Omental fat pad (tissue), 4 donors: ENCODE measurements around the gene FAM89B. TPM values are rescaled to one million over a fixed set of nuclear protein-coding genes. Genes with fewer than 3 reads are reported as not detected.
A peak's percentile ranks its signal among the peaks of the same experiment; 100 is the strongest.

Experiments
- ATAC-seq: fragments of 150-250 bp; one replicate; pipeline ENCODE4 v1.9.1; 2016; ENCODE audit warnings: mild to moderate bottlenecking, moderate library complexity; ENCODE audit not compliant: low FRiP score
- DNase-seq: peaks from one replicate; pipeline ENCODE4 v3.0.0-alpha.2; 2019; ENCODE audit warnings: low spot score
- total RNA-seq, 4 donors: library from RNA; depleted of rRNA; stranded (reverse); fragments of >200 nt; gene quantifications; one replicate each; pipeline ENCODE4 v1.1.0, GENCODE V29; 2016
- TF ChIP-seq, protein P1 (sequence below), 3 donors: fragments of 450-650 bp; IDR thresholded peaks; one replicate each; pipeline ENCODE4 v1.5.1; 2016 to 2017; ENCODE audit warnings: antibody characterized with exemption in 3 of 3, mild to moderate bottlenecking in 3 of 3, moderate library complexity in 2 of 3

FAM89B gene
- total RNA-seq, 4 donors from 2014 or later = 29.1 to 37.4 (median 33.1) TPM

DNA sequence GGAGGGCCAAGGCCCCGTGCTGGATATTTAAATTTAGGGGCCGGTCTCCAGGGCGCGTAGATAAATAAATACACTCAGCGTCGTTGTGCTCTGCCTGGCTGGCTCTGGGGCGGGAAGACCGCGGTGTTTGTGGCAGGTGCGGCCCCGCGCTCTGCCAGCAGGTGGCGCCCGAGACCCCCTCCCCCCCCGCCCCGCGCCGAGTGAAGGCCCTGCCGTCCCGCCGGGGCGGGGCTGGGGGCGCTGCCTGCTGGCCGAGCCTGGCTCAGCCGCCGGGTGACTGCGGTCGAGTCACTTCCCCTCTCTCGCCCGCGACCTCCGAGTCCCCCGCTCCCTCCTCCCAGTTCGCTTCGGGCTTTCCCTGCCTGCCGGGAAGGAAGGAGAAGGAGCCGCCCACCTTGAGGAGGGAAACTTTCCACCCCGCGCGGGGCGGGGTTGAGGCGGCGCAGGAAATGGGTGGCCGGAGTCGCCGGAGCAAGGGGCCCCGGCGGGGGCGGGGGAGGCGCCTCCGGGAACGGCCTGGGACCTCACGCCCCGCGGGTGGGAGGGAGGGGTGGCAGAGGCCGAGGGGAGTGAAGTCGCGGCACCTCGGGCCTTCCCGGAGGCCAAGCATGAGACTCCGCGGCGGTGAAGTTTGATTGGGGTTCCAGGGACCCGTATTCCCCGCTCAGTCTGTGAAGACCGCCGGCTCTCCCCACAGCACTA lies 1.9 kb downstream of the FAM89B start:
- TF ChIP-seq, protein P1, sequence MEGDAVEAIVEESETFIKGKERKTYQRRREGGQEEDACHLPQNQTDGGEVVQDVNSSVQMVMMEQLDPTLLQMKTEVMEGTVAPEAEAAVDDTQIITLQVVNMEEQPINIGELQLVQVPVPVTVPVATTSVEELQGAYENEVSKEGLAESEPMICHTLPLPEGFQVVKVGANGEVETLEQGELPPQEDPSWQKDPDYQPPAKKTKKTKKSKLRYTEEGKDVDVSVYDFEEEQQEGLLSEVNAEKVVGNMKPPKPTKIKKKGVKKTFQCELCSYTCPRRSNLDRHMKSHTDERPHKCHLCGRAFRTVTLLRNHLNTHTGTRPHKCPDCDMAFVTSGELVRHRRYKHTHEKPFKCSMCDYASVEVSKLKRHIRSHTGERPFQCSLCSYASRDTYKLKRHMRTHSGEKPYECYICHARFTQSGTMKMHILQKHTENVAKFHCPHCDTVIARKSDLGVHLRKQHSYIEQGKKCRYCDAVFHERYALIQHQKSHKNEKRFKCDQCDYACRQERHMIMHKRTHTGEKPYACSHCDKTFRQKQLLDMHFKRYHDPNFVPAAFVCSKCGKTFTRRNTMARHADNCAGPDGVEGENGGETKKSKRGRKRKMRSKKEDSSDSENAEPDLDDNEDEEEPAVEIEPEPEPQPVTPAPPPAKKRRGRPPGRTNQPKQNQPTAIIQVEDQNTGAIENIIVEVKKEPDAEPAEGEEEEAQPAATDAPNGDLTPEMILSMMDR (IDR thresholded peaks at IDR 0.05) = peak in 2 of 3 donors; percentile 38 to 71
- peak; percentile 46 for ATAC-seq
- no peak for DNase-seq

DNA sequence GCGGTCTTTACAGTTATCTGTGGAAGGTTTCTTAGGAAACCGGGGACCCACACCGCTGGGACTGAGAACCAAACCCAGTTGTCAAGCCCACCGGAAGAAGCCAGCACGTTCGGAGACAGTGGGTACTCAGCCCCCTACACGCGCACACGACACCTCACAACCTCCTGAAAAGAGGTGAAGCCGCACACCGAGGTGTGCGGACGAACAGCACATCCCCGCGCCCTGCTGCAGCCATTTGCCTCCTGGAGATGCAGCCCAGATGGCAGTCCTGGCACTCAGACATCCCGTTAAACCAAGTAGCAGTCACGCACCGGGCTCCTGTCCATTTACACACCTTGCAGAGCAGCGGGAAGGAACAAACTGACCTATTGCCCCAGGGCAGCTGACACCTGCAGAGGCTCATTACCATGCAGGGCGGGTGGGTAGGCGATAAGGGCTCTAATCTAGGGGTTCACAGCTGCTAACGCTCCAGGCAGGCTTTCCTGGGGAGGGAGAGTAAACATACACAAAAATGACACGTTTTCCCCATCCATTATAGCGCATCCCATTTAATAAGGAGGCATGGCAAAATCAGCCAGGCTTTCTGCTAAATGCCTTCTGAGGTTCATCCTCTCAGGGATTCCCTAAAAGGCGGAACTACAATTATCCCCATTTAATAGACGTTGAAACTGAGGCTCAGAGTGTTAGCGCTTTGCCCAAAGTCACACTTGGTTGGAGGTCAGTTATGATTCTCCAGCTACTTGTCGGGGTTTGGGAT lies 2.7 kb downstream of the FAM89B start:
- DNase-seq (no peak), ATAC-seq (no peak)
- TF ChIP-seq, protein P1 (IDR thresholded peaks at IDR 0.05) = no peak

DNA sequence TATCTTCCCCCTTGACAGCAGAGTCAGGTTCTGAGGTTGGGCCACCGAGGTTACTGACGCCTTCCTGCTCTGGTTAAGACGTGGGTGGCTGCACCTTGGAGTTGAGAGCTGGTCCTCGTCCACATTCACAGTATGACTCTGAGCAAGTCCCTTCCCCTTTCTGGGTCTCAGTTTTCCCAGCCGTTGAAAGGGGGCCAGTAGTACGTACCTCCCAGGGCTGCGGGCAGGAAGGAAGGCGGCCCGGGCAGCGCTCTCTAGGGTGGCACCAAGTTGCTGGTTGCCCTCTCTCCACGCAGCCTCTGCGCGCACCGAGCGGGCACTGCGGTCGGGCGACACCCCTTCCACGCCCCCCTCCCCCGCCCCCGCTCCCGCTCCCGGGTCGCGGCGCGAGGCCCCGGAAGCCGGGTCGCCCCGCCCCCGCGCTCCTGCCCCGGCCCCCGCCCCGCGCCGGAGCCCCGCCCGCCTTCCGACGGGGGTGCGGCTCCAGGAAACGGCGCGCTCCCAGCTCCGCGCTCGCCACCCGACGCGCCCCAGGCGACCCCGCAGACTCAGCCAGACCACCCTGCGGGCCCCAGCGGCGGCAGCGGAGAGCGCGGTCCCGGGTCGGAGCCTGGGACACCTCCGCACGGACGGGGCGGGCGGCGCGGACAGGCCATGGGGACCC lies 3.4 kb downstream of the FAM89B start, which contains the start of gene EHBP1L1:
Gene EHBP1L1 (plus strand): TSS at position 486 of the 664 bp plus-strand sequence. CDS start 250 bp downstream, outside the sequence.
- TF ChIP-seq, protein P1 (IDR thresholded peaks at IDR 0.05) = no peak
- DNase-seq (no peak), ATAC-seq (no peak)

DNA sequence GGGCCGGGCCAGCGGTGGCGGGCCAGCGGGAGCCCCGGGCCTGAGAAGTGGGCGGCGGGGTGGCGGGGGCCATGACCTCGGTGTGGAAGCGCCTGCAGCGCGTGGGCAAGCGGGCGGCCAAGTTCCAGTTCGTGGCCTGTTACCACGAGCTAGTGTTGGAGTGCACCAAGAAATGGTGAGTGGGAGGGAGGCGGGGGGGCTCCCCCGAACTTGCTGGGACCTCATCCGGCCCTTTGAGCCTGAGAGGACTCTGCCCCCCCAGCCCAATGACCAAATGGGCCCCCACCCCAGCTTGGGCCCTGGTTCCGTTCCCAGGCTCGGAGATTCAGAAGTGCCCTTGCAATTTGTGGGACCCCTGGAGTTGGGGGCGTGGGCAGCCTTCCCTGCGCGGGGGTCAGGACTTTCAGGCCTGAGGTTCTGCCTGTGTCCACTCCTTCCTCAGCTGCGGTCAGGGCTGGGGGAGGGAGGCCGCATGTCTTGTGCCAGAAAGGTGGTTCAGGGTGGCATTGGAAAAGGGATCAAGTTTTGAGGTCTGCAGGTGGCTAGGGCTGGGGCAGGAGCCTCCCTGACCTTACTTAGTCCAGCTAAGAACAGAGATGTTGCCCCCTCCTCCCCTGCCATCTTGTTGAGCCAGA lies 4.0 kb downstream of the FAM89B start:
- ATAC-seq = no peak
- TF ChIP-seq, protein P1 (IDR thresholded peaks at IDR 0.05) = no peak
- no peak for DNase-seq

DNA sequence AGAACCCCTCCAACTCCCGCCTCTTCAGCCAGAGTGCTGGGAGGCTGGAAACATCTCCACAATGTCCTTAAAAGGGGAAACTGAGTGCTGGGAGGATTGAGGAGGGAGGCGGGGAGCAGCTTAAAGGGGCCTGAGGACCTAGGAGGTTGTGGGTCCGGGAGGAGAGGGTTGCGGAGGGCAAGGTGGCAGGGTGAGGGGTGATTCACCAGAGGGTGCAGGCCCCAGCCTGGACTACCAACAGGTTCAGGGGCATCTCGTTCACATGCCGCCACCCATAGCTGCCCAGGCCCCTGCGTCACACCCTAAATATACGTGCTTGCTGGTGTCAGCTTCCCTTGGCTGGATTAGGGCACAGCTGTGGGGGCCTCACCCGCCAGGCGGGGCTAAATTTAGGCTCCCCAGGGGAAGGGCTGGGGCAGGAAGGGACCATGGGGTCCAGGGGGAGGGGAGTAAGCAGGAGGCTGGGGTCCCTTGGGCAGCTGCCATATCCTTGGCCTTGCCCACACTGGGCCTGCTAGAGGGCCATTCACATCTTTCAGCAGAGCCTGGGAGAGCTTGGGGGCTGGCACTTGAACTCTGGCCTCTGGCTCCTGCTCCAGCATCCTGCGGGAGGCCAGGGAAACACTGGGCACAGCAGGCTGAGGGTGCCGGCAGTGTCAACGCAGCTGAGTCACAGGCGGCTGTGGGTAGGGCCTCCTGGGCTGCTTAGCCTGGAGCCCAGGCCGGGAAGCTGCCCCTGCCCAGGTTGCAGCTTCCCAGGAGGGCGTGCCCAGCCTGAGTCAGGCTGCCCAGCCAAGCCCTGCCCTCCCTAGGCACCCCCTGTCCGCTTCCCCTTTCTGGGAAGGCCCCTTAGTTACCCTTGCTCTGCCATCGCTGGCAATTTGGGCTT lies 4.8 kb downstream of the FAM89B start:
- ATAC-seq = peak; percentile 67
- DNase-seq = no peak
- TF ChIP-seq, protein P1 (IDR thresholded peaks at IDR 0.05) = no peak

DNA sequence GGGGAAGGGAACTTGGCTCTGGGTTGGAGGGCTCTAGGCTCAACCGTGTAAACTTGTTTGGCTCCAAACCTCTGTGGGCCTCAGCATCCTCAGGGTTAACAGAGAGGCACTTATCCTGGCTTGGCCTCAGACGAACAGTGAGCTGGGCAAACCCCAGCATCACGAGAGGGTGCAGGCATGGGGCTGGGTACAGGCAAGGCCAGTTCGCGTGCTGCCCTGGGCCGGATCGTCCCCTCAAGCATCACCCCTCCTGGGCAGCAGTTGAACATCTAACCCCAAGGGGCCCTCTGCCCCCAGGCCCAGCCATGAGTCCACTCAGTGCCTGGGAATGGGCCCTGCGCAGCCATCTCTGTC lies 5.4 kb downstream of the FAM89B start:
- DNase-seq = no peak
- peak; percentile 2 for ATAC-seq
- TF ChIP-seq, protein P1 (IDR thresholded peaks at IDR 0.05) = no peak
